GM18502 (cell line): ENCODE measurements around the gene COBLL1.

Source experiments
- ATAC-seq: cut with Tn5 transposase; IDR thresholded peaks from one replicate; pipeline ENCODE4 v1.9.1; 2021; ENCODE audit warnings: mild to moderate bottlenecking; ENCODE audit not compliant: unreplicated experiment, poor library complexity

The COBLL1 gene

DNA sequence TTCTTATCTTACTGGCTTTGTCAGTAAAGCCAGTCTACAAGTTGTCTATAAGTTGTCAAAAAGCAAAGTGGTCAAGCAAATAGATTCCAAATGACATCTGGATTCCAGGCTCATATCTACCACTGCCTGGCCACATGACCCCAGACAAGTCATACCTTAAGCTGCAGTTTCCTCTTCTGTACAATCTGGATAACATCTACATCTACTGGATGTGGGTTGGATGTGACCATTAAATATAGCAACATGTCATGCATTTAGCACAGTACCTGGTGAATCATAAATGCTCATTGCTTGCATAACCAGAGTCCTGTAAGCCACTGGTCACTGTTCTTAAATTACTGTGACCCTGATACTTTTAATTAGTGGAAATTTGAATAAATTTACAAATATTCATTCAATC lies 16.8 kb downstream of the COBLL1 start:
- ATAC-seq: no peak

DNA sequence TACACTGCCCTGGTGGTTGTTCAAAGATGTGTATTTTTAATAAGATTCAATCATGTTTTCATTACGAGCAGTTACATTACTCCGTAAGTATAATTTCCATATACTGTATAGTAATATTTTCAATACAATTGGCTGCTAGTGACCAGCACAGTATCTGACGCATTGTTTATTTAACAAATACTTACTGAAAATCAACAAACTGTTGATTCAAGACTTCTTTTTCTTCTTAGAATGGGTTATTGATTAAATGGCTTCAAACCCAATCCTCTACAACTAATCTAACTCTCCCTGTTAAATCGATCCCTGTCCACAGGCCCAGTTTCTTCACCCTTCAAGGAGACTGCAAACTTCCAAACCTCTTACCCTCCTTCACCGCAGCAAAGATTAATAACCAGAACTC lies 18.5 kb downstream of the COBLL1 start:
- no peak for ATAC-seq

DNA sequence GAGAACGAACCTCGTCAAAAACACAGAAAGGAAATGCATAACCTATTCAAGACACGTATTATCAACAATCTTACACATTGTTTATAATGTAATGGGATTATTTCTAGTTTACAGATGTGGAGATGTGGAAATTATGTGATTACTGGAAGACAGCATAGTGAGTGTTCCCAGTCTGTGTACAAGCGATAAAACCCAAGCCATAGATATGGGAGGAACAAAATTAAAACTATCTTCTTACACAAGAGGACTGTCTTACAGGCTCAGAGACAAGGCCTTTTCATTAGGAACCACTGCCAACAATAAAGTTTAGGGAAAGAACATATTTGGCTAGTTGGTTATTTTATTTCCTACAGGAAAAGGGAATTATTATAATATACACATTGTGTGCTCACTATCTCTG lies 20.3 kb downstream of the COBLL1 start:
- ATAC-seq: no peak

DNA sequence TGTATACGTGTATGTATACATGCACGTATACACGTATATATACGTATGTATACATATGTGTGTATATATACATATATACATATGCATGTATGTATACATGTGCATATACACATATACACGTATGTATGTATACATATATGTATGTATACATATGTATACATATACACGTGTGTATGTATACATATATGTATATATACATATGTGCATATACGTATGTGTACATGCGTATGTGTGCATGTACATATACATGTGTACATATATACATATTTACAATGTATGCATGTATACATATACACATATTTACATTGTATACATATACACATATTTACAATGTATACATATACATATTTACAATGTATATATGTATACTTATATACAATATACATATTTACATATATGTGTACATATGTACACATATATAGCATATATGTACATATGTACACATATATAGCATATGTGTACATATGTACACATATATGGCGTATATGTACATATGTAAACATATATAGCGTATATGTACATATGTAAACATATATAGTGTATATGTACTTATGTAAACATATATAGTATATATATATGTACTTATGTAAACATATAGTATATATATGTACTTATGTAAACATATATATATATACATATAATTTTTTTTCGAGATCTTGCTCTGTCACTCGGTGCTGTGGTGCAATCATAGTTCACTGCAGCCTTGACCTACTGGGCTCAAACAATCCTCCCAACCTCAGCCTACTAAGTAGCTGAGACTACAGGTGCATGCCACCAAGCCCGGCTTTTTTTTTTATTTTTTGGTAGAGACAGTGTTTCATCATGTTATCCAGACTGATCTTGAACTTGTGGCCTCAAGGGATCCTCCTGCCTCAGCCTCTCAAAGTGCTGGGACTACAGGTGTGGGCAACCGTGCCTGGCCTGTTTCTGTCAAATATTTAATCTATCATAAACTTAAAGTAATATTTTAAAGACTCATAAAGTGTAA lies 23.2 kb downstream of the COBLL1 start:
- ATAC-seq: no peak

DNA sequence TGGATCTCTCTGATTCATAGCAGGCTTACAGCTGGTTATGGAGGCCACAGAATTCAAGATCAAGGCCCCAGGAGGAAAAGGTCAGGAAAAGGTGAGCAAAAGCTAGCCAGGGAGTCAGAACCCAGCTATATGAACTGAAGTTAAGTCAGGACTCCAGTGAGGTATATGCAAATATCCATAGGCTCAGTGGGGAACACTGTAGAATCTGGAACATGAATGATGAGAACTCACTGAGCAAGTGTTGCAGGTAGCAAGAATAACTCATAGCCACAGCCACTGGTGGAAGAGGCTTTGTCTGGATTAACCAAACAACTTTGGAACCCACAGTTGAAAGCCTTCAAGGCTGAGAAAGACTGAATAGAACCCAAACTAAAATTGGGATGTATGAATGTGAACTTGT lies 24.7 kb downstream of the COBLL1 start:
- ATAC-seq: no peak

DNA sequence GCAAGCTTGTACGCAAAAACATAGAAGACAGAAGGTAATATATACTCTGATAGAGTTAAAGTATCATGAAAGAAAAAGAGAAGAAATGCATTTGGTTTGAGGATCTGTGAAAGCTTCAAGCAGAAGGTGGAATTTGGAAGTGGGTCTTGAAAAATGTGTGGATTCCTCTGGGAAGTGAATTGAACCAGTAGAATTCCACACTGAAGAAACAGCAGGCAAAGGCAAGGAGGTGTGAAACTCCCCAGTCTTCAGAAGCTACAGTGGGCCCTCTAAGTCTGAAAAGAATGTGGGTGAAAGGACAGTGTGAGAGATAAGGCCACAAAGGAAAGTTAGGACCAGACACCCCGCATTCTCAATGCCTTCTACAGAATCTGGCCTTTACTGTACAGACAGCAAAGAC lies 25.6 kb downstream of the COBLL1 start:
- no peak for ATAC-seq

DNA sequence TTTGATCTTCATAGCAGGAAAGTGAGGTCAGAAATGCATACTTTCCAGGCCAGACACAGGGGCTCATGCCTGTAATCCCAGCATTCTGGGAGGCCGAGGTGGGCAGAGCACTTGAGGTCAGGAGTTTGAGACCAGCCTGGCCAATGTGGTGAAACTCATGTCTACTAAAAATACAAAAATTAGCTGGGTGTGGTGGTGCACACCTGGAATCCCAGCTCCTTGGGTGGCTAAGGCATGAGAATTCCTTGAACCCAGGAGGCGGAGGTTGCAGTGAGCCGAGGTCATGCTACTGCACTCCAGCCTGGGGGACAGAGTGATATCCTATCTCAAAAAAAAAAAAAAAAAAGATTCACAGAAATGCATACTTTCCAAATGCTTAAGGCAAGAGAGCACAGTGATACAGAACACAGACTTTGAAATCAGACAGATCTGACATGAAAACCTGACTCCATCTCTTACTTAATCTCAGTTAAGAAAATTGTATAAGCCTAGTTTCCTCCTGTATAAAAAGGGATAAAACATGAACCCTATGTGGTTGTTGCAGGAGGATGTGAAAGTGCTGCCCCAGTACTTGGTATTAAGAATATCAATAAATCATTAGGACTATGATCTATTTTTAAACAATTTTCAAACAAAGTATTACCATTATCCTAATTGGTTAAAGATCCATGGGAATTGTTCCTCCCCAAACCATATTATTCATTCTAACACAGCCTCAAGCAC lies 26.4 kb downstream of the COBLL1 start:
- ATAC-seq: no peak

DNA sequence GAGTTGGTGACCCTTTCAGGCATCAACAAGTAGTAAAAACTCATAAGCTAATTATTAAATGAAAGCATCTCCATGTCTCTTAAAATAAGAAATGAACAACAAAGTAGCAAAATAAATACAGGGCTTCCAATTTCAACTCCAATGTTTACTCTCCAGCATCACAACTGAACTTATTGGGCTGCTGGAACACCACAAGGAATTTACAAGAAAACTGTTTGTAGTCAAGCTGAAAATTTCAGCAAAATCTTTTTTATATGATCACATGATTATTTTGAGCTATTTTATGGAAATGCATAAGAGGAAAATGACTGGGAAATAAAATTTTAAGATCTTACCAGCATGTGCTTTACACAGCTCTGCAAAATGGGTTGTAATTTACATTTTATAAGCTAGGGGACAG lies 28.1 kb downstream of the COBLL1 start:
- no peak for ATAC-seq

DNA sequence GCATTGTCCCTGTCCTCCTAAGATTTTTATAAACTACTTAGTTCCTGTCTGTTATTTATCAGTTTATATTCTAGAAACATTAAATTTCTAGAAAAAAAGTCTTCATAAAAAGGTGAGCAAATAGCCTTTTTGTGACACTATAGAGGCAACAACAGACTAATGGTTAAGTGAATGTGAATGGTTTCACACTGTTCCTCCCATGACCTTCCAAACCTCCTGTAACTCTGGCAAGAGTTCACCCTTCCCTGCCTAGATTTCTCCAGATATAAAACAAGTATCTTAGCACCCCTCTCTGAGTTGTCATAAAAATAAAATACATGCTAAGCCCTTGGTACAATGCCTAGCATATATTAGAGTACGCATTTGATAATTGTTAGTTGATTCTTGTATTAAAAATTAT lies 29.2 kb downstream of the COBLL1 start:
- ATAC-seq: no peak

DNA sequence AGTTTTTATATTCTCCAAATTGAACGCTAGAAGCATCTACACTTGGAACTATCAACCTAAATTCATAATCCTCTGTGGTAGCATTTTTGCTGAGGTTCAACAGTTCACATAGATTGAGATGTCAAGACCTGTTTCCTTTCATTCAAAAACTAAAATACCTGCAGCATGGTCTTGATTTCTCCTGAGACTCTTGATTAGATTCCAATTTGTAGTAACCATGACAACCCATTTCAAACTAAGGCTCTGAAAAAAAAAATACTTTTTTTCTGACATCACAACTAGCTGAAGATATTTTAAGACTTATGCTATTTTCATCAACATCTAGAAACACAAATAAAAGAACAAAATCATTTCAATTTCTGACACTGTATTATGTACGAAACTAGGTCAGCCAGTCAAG lies 29.8 kb downstream of the COBLL1 start:
- ATAC-seq: no peak

DNA sequence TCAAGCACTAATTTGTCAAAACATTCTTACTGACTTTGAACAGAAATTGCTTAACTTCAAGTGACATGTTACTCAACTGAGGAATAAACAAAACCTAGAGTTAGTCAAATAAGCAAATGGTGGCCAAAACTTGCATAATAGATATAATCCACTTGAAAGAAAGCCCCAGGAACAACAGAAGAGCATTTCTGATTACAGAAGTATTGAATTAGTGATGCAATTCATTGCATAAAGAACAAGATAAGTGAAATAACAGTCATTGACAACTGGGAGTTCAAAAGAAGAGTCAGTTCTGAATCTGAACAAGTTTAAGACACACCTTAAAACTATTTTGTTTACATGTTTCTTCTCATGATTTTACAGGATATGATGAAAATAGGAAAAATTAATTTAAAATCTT lies 30.8 kb downstream of the COBLL1 start:
- no peak for ATAC-seq

DNA sequence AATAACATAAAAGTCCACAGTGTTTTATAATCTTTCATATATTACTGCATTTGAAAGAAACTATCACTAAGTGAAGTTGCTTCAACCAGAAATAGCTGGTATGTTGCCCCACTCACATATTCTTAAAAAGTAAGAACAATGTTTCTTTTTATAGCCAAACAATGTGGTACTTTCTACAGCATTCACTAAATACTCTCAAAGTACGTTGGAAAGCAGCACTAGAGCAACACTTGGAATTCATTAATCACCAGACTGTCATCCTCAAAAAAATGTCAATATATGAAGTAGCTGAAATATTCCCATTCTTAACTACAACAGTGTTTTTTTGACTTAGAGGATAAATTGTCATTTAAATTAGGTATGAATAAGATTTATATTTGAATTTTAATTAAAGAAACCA lies 32.8 kb downstream of the COBLL1 start:
- ATAC-seq: no peak

DNA sequence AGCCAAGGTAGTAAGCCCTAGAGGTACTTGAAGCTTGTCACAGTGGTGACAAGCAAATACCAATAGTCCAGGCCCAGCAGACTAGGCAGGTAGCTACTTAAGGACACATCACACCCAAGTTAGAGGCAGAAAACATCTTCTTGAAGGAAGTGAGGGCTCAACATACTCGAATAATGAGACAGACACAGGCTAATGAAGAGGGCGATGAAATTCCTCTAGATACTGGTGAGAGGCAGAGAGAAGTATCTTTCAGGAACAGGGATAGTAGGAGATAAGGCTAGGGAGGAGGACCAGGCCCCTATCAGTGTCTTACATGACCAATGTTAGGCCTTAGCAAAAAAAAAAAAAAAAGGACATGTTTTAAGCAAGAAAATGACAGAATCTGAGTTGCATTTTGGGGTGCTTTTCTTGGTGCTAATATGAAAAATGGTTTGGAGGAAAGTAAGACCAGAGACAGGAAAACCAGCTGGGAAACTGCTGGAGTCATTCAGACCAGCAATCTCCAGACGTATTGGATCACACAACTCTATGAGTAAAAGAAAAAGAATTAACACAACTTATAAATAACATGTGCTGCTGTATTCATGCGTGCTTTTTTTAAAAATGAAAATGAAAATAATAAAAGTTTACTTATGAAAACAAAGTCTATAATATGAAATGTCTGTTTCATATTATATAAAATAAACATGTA lies 37.7 kb downstream of the COBLL1 start:
- ATAC-seq: no peak

DNA sequence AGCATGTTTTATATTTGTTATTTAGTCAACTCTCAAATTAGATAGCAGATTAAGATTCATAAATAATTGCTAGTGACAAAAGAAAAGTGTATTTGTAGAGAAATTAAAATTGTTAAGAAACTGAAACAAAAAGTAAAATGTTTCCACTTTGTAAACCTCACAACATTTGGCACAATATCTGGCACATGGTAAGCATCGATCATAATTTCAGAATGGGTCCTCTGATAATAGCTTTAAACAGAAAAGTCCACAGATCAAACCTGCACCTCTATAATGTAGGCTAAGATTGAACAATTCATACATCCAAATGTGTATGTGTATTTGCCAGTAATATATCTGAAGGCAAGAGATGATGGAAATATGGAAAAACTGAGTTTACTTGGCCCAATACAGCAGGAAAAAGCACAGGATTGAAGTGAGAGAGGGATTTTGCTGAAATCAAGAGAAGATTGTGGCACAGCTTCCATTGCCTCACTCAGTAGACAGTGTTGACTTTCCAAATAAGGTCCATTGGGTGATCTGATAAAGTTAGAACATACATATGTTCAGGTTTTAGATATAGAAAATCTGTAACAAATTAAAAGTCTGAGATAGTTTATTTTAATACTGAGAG lies 39.4 kb downstream of the COBLL1 start:
- ATAC-seq: no peak

DNA sequence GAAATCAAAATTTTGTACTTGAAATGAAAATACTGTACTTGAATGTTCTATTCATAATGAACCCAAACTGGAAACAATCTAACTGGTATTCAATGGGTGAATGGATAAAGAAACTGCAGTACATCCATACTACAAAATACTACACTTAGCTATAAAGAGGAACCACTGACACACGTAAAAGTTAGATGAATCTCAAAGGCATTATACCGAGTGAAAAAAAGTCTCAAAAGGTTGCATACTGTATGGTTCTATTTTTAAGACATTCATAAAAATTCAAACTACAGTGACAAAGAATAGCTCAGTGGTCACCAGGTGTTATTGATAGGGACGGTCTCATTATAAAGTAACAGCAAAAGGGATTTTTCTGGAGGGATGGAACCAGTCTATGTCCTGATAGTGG lies 41.1 kb downstream of the COBLL1 start:
- ATAC-seq: no peak

DNA sequence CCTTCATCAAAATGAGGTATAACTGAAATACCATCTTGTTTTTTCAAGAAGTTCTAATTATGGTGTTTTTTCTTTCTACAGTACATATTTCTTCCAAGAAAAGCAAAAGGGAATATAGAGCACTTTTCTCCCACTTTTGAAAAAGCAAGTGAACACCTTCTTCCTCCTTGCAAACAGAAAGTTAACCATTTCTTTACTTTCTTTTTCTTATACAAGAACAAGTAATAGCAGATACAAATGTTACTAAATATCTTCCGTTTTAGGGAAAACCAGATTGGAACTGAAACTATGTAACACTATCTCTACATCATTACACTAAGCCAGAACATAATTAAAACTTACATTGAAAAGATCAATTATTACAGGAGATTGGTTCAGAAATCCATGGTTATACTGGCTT lies 44.0 kb downstream of the COBLL1 start:
- ATAC-seq: no peak

DNA sequence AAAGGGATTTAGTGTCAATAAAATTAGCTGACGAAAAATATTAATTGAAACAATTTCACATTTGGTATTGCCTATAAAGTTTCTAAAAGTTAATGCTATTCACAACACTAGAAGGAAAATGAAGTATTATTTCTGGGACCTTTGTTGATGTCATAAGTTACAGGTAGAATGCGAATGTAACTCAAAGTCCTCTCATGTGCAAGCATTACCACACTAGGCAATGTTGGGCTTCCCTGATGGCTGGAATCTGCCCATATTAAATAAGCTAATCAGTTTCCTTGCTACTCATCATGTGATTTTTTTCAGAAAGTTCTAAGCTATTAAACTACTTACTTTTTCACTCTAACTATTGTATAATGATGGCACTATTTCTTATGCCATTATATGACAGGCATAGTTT lies 44.6 kb downstream of the COBLL1 start:
- ATAC-seq: no peak

DNA sequence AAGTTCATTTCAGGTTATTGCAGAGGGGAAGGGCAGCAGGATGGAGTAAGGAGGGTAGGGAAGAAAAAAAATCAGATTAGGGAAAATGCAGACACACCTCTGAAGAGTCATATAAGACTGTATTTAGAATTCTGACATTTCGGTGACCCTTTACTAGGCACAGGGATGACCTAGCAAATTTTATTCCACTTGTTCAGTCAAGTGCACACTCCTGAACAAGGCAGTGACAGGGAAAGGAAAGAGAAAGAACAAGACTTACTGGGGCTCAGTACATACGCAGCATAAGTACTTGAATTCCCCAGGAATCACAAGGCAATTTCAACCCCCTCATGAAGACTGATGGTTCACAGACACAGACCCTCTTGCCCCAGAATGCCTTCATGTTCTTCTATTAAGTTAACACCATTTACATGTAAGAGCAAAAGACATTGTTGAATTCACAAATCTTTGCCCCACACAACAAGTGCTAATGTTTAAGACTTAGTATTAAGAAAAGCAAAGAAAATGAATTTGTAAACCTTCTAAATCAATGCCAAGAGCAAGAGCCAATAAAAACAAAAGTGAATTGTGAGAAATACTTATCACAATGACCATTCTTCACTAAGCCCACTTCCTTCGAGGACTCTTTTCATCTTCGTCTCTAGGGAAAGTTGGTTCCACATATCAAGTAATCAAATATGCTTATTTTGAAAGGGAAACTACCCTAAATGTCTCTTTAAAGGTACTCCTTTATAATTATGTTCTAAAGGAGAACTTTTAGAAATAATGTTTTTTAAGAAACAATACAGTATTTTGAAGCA lies 47.0 kb downstream of the COBLL1 start:
- no peak for ATAC-seq

DNA sequence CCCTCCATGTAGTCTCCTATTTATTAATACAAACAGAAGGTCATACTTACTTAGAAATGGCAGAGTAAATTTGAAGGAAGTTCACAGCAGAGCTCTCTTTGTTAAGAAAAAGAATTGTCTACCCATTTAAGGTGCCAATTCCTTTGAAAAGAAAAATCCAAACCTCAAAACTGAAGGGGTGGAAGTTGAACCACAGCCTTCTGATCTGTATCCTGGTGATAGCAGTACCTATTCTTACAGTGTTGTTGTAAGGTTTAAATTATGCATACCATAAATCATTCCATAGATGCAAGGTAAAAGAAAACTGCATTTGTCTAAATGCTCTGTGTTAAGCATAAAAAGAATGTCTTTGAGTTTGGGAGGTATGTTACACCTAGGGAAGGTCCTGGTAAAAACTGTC lies 47.6 kb downstream of the COBLL1 start:
- ATAC-seq: no peak

DNA sequence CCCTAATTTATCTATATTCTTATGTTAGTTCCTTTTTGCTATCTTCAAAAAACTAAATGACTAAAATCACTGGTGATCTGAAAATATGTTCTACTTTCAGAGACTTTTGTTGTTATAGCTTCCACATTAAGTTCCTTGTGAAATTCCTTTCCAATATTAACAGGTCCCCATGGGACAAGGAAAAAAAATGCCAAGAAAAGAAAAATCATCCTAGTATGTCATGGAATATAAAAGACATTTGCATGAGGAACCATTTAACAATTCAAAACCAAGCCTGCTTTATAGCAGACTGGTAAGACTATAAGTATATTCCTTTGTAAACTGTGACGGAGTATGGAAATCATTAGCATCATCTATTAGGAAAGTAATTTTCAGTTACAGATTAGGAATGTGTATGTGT lies 48.1 kb downstream of the COBLL1 start:
- no peak for ATAC-seq
